Bronchial epithelial cell (primary cell): Measurements from ENCODE around the gene SMAD4. TPM values are rescaled to one million over a fixed set of nuclear protein-coding genes. Genes with fewer than 3 reads are reported as not detected.

Experiments used
- DNase-seq: peaks from one replicate; pipeline ENCODE4 v3.0.0-alpha.2; 2010; ENCODE audit warnings: low read depth
- FAIRE-seq: peaks from 2 replicates; lab custom pipeline; 2011; peaks lifted over from hg19 to GRCh38; lab: Jason Lieb, UNC
- H3K27me3 ChIP-seq: 2 replicates; pipeline ENCODE4 v1.5.1; 2011; ENCODE audit warnings: low read length; ENCODE audit not compliant: control insufficient read depth, insufficient read depth
- H3K36me3 ChIP-seq: 2 replicates; pipeline ENCODE4 v1.5.1; 2011; ENCODE audit warnings: low read length; ENCODE audit not compliant: control insufficient read depth, insufficient read depth
- H3K4me3 ChIP-seq: 2 replicates; pipeline ENCODE4 v1.5.1; 2011; ENCODE audit warnings: mild to moderate bottlenecking, low read depth, low read length, control low read depth
- total RNA-seq: library from RNA; depleted of rRNA; stranded (reverse); fragments of >200 nt; gene quantifications from 2 replicates; pipeline ENCODE4 v1.2.1, GENCODE V29; 2014
- TF ChIP-seq, protein P1 (sequence below): IDR thresholded peaks from 2 replicates; pipeline ENCODE4 v1.5.1; 2011; ENCODE audit warnings: mild to moderate bottlenecking, moderate library complexity, low read length, control low read depth, inconsistent platforms; ENCODE audit not compliant: insufficient read depth, severe bottlenecking

SMAD4 gene
- total RNA-seq, 1 donor from 2014 or later, result 64.5 TPM

DNA sequence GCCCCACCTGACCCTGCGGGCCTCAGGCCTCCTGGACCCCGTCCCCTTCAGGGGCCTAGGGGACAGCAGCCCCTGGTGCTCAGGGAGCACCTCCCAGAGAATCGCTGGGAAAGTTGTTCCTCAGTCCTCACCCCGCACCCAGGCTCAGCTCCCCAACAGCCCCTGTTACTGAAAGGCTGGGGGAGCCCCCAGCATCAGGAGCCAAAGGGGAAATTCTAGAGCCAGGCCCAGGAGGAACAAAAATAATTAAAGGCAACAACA lies 91.5 kb downstream of the SMAD4 start:
- FAIRE-seq (no peak), DNase-seq (no peak)
- Histone ChIP-seq H3K4me3 (no peak overlapping the region), H3K36me3 (no peaks in the 10 kb centered on the region), H3K27me3 (no peaks in the 10 kb centered on the region)
- TF ChIP-seq, protein P1, sequence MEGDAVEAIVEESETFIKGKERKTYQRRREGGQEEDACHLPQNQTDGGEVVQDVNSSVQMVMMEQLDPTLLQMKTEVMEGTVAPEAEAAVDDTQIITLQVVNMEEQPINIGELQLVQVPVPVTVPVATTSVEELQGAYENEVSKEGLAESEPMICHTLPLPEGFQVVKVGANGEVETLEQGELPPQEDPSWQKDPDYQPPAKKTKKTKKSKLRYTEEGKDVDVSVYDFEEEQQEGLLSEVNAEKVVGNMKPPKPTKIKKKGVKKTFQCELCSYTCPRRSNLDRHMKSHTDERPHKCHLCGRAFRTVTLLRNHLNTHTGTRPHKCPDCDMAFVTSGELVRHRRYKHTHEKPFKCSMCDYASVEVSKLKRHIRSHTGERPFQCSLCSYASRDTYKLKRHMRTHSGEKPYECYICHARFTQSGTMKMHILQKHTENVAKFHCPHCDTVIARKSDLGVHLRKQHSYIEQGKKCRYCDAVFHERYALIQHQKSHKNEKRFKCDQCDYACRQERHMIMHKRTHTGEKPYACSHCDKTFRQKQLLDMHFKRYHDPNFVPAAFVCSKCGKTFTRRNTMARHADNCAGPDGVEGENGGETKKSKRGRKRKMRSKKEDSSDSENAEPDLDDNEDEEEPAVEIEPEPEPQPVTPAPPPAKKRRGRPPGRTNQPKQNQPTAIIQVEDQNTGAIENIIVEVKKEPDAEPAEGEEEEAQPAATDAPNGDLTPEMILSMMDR, result no peak

DNA sequence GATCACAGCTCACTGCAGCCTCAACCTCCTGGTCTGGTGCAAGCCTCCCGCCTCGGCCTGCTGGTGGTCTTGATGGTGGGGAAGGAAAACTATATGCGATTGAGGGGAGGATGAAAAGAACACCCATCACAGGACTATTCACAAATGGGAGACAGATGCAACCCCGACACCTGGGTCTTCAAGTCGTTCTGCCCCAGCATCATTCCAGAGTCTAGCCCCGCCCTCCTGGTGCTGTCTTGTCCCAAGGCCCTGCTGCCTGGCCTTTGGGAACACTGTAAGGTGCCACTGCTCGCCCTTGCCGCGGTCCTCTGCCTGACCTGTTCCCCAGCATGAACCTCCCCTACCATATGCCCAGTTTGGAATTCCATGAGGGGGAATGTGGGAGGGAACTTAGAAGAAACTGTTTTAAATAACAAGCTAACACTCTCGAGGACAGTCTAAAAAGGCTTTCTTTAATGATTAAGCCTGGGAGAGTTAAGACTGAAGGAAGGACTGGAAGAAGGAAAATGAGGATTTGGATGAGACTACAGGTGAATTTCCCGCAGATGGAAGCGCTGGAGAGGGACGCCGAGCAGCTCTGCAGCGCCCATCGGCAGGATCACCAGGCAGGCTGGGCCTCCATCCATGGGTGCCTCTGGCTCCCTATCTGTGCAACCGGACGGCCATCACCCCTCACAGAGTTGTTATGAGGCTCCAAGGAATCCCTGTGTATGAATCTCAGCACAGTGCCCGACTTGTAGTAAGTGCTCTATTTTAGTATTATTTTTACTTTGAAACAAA lies 92.4 kb downstream of the SMAD4 start:
- no peaks in the 10 kb centered on the region for H3K27me3 ChIP-seq
- no peak for FAIRE-seq
- TF ChIP-seq, protein P1, result no peak
- no peak for DNase-seq
- no peaks in the 10 kb centered on the region for H3K36me3 ChIP-seq
- H3K4me3 ChIP-seq, result no peak overlapping the region

DNA sequence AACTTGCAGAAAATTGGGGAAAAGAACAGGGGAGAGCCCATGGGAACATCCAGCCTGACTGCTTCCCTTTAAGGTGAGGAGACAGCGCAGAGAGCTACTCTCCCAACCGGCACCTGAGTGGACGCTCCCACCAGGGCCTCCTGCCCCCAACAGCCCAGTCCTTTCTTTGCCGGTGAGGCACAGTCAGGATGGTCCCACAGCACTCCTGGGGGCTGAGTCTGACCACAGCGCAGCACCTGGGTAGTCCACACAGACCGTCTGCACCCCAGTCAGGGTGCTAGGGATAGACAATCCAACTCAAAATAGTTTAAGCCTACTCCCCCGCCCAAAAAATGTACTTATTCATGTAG lies 93.0 kb downstream of the SMAD4 start:
- TF ChIP-seq, protein P1, result no peak
- H3K27me3 ChIP-seq, result no peaks in the 10 kb centered on the region
- no peak for DNase-seq
- H3K36me3 ChIP-seq, result no peaks in the 10 kb centered on the region
- no peak for FAIRE-seq
- no peak overlapping the region for H3K4me3 ChIP-seq

DNA sequence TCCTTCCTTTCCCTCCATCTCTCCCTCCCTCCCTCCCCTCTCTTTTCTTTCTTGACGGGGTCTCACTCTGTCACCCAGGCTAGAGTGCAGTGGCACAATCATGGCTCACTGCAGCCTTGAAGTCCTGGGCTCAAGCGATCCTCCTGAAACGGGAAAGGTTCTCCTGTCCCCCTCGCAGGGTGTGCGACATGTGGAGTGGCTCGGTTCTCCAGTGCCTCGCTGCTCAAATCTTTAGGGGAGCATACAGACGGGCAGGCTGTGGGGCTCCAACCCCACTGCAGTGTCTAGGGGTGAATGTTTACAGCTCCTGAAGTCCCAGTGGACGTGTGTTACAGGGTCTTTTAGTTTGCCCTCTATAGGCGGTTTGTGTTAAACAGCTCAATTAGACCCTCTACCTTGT lies 93.5 kb downstream of the SMAD4 start:
- Histone ChIP-seq H3K4me3 (no peak overlapping the region), H3K27me3 (no peaks in the 10 kb centered on the region), H3K36me3 (no peaks in the 10 kb centered on the region)
- DNase-seq (no peak), FAIRE-seq (no peak)
- TF ChIP-seq, protein P1, result no peak

DNA sequence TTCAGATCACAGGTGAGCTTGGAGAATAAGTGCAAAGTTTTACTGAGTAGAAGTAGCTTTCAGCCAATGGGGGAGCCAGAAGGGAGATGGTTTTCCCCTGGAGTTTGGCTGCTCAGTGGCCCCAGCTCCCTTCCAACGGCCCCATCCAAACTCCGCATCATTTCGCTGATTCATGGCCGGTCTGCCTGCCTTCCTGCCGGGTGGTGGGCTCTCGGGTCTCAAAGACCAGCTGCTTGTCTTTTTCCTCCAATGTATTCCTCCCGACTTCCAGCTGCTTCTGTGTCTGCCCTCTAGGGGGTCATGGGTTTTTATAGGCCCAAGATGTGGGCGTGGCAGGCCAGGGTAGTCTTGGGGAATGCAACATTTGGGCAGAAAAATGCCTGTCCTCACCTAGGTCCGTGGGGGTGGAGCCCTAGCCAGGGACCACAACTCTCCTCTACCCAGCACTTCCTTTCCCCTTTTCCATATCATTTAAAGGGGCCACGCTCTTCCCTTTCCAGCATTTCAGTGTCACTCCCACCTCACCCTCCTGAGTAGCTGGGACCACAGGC lies 94.0 kb downstream of the SMAD4 start:
- Histone ChIP-seq H3K27me3 (no peaks in the 10 kb centered on the region), H3K4me3 (no peak overlapping the region), H3K36me3 (no peaks in the 10 kb centered on the region)
- no peak for DNase-seq
- no peak for FAIRE-seq
- TF ChIP-seq, protein P1, result no peak

DNA sequence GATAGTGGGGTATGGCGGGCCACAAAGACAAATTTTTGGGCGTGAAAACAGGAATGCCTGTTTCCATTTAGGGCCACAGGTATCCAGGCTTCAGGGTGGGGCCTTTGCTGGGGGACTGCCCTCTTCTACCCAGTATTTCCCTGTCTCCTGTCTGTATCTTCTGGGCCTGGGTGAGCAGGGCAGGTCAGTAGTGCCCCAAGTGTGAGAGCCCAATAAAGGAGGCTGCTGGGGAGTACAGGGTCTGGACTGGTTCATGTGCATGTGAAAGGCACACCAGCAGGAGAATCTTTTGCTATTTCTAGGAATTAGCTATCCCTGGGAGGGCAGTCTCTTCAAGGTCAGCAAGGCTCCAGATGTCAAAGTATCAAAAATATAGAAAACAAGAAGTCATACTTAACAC lies 96.0 kb downstream of the SMAD4 start:
- no peak for DNase-seq
- no peak for FAIRE-seq
- Histone ChIP-seq H3K36me3 (no peaks in the 10 kb centered on the region), H3K4me3 (no peak overlapping the region), H3K27me3 (no peaks in the 10 kb centered on the region)
- TF ChIP-seq, protein P1, result no peak
